Measurements from ENCODE around the gene CAPN13.

Gene CAPN13
- total RNA-seq = 0 reads per million in 2 donors

GRCh38 chr2:30807249-30807648 lies at the start of gene CAPN13:
Gene CAPN13, minus strand, starts transcription at chr2:30807446. Its CDS starts 20,121 bp downstream, at chr2:30787325.
- DNase-seq = no peak

- no peak for DNase-seq
Measured at GRCh38 chr2:30847841-30848240, 40.6 kb upstream of the CAPN13 start.

- DNase-seq = no peak
Measured at GRCh38 chr2:30847329-30847728, 40.1 kb upstream of the CAPN13 start.

GRCh38 chr2:30828586-30828985 lies 21.3 kb upstream of the CAPN13 start:
- DNase-seq = no peak

- DNase-seq = no peak
Measured at GRCh38 chr2:30826916-30827315, 19.7 kb upstream of the CAPN13 start.

GRCh38 chr2:30826481-30826880 lies 19.2 kb upstream of the CAPN13 start:
- no peak for DNase-seq

GRCh38 chr2:30823452-30823851 lies 16.2 kb upstream of the CAPN13 start:
- DNase-seq = no peak

GRCh38 chr2:30821960-30822359 lies 14.7 kb upstream of the CAPN13 start:
- no peak for DNase-seq

- DNase-seq = no peak
Measured at GRCh38 chr2:30820381-30821055, 13.3 kb upstream of the CAPN13 start.

- DNase-seq = no peak
Measured at GRCh38 chr2:30809938-30810337, 2.7 kb upstream of the CAPN13 start.

- no peak for DNase-seq
Measured at GRCh38 chr2:30808695-30809094, 1.4 kb upstream of the CAPN13 start.

- no peak for DNase-seq
Measured at GRCh38 chr2:30803281-30803680, 4.0 kb downstream of the CAPN13 start.

GRCh38 chr2:30802611-30803010 lies 4.6 kb downstream of the CAPN13 start:
- no peak for DNase-seq

GRCh38 chr2:30801821-30802455 lies 5.3 kb downstream of the CAPN13 start:
- DNase-seq = no peak

- DNase-seq = no peak
Measured at GRCh38 chr2:30800159-30800558, 7.1 kb downstream of the CAPN13 start.

GRCh38 chr2:30799366-30799765 lies 7.9 kb downstream of the CAPN13 start:
- no peak for DNase-seq

GRCh38 chr2:30798536-30798991 lies 8.7 kb downstream of the CAPN13 start:
- no peak for DNase-seq

GRCh38 chr2:30797381-30798015 lies 9.7 kb downstream of the CAPN13 start:
- DNase-seq = no peak

- DNase-seq = no peak
Measured at GRCh38 chr2:30796699-30797098, 10.5 kb downstream of the CAPN13 start.

GRCh38 chr2:30792521-30792920 lies 14.7 kb downstream of the CAPN13 start:
- DNase-seq = no peak

GRCh38 chr2:30790879-30791278 lies 16.4 kb downstream of the CAPN13 start:
- no peak for DNase-seq

- DNase-seq = no peak
Measured at GRCh38 chr2:30789670-30790210, 17.5 kb downstream of the CAPN13 start.

GRCh38 chr2:30786923-30787685 lies 20.1 kb downstream of the CAPN13 start:
- DNase-seq = no peak
